ENCODE measurements around the gene ZC3H12D. TPM values are rescaled to one million over a fixed set of nuclear protein-coding genes. Genes with fewer than 3 reads are reported as not detected.

Gene ZC3H12D
- total and polyA plus RNA-seq, 2 donors (not counting 1 experiment from before 2014, with no cell fraction given), result 63.1 to 190 TPM

- POLR2A ChIA-PET, result no interaction called here
- DNase-seq (no peak), ATAC-seq (ENCODE audit: low read depth) (no peak)
- Histone ChIP-seq H3K36me3 (replicated peaks in 1 of 2; ENCODE audit: control extremely low read depth in 1 of 2, control insufficient read depth in 1 of 2, extremely low read depth in 1 of 2, insufficient read depth in 2 of 2, low read length in 1 of 2) (no peaks in the 10 kb centered on the region), H3K27me3 (replicated peaks in 1 of 4; ENCODE audit: control extremely low read depth in 1 of 4, control insufficient read depth in 3 of 4, insufficient read depth in 4 of 4, low read length in 3 of 4) (no peaks in the 10 kb centered on the region), H3K9me3 (ENCODE audit: control extremely low read depth in 1 of 3, control insufficient read depth in 2 of 3, insufficient read depth in 1 of 3, low read length in 2 of 3) (no peaks in the 10 kb centered on the region), H4K20me1 (ENCODE audit: control insufficient read depth, insufficient read depth, low read length, poor library complexity, severe bottlenecking) (no peaks in the 10 kb centered on the region), H3K4me1 (ENCODE audit: control insufficient read depth in 2 of 2, insufficient read depth in 2 of 2, low read length in 2 of 2) (peaks cover 0 to 7% of the 10 kb centered on the region in 2 donors), H3K79me2 (ENCODE audit: control insufficient read depth, insufficient read depth, low read length) (no peaks in the 10 kb centered on the region), H2AFZ (ENCODE audit: insufficient read depth, low read depth, low read length, poor library complexity, severe bottlenecking) (no peak overlapping the region), H3K4me3 (ENCODE audit: control extremely low read depth in 1 of 5, extremely low read depth in 1 of 5, insufficient read depth in 1 of 5, low read depth in 2 of 5, low read length in 4 of 5) (no peak overlapping the region), H3K27ac (ENCODE audit: low read length in 2 of 2) (no peak overlapping the region), H3K9ac (ENCODE audit: low read length) (no peak overlapping the region), H3K4me2 (replicated peaks; ENCODE audit: low read depth, low read length, poor library complexity, severe bottlenecking) (no peak overlapping the region)
- Mint-ChIP-seq H3K27me3 (peaks cover 3% of the 10 kb centered on the region), H3K9me3 (ENCODE audit: insufficient read depth) (no peaks in the 10 kb centered on the region), H3K4me3 (no peak overlapping the region), H3K27ac (no peak overlapping the region), H3K4me1 (peaks cover 4% of the 10 kb centered on the region)
- intact Hi-C loops (cut with micrococcal nuclease), result no loop called here
- CTCF ChIA-PET, result interaction anchor here (0.9 to 8.4 kb wide), 7 partner anchors 90 to 850 kb away, joined by 3 to 201 read pairs (median 3); no protein-coding TSS in a partner anchor
- whole genome bisulfite sequencing (ENCODE audit: insufficient coverage), result 85% methylated on average over 4 of the region's 4 CpGs
- TF ChIP-seq CTCF (IDR thresholded peaks at IDR 0.05), result no peak
- no peak for TF ChIP-seq EZH2 (IDR thresholded peaks at IDR 0.05; ENCODE audit: borderline replicate concordance, insufficient read depth, low read depth, low read length, poor library complexity, severe bottlenecking)
Observed at GRCh38 chr6:149428606-149429005, 56.2 kb downstream of the ZC3H12D start.

- ATAC-seq (ENCODE audit: low read depth) (no peak), DNase-seq (no peak)
- Mint-ChIP-seq H3K27ac (no peak overlapping the region), H3K4me1 (no peaks in the 10 kb centered on the region), H3K4me3 (no peak overlapping the region), H3K27me3 (peaks cover 3% of the 10 kb centered on the region), H3K9me3 (ENCODE audit: insufficient read depth) (no peaks in the 10 kb centered on the region)
- H3K36me3 ChIP-seq (replicated peaks in 1 of 2; ENCODE audit: control extremely low read depth in 1 of 2, control insufficient read depth in 1 of 2, extremely low read depth in 1 of 2, insufficient read depth in 2 of 2, low read length in 1 of 2), result no peaks in the 10 kb centered on the region
- ChIA-PET CTCF (interaction anchor here (0.8 to 2.5 kb wide), 3 partner anchors 93 to 341 kb away, joined by 3 to 8 read pairs (median 3); no protein-coding TSS in a partner anchor), POLR2A (no interaction called here)
- no peaks in the 10 kb centered on the region for H3K79me2 ChIP-seq (ENCODE audit: control insufficient read depth, insufficient read depth, low read length)
- no peaks in the 10 kb centered on the region for H3K4me1 ChIP-seq (ENCODE audit: control insufficient read depth in 2 of 2, insufficient read depth in 2 of 2, low read length in 2 of 2)
- no peak overlapping the region for H3K4me3 ChIP-seq (ENCODE audit: control extremely low read depth in 1 of 5, extremely low read depth in 1 of 5, insufficient read depth in 1 of 5, low read depth in 2 of 5, low read length in 4 of 5)
- H3K9ac ChIP-seq (ENCODE audit: low read length), result no peak overlapping the region
- no peaks in the 10 kb centered on the region for H3K9me3 ChIP-seq (ENCODE audit: control extremely low read depth in 1 of 3, control insufficient read depth in 2 of 3, insufficient read depth in 1 of 3, low read length in 2 of 3)
- H4K20me1 ChIP-seq (ENCODE audit: control insufficient read depth, insufficient read depth, low read length, poor library complexity, severe bottlenecking), result no peaks in the 10 kb centered on the region
- no peak overlapping the region for H3K27ac ChIP-seq (ENCODE audit: low read length in 2 of 2)
- no peak overlapping the region for H2AFZ ChIP-seq (ENCODE audit: insufficient read depth, low read depth, low read length, poor library complexity, severe bottlenecking)
- no peaks in the 10 kb centered on the region for H3K27me3 ChIP-seq (replicated peaks in 1 of 4; ENCODE audit: control extremely low read depth in 1 of 4, control insufficient read depth in 3 of 4, insufficient read depth in 4 of 4, low read length in 3 of 4)
- intact Hi-C loops (cut with micrococcal nuclease), result no loop called here
- TF ChIP-seq EZH2 (IDR thresholded peaks at IDR 0.05; ENCODE audit: borderline replicate concordance, insufficient read depth, low read depth, low read length, poor library complexity, severe bottlenecking), result no peak
- TF ChIP-seq CTCF (IDR thresholded peaks at IDR 0.05), result no peak
- H3K4me2 ChIP-seq (replicated peaks; ENCODE audit: low read depth, low read length, poor library complexity, severe bottlenecking), result no peak overlapping the region
- 96% methylated on average over 5 of the region's 5 CpGs for WGBS (ENCODE audit: insufficient coverage)
Observed at GRCh38 chr6:149425754-149426153, 59.1 kb downstream of the ZC3H12D start.

All from B cell (primary cell).